OCI-LY3 (cell line): ENCODE measurements around the gene NEB.

Experiments used
- H2AFZ ChIP-seq: fragments of 200-600, 300-600 bp; shearing (Covaris generic); 2 replicates; pipeline ENCODE4 v1.6.0; 2014; ENCODE audit warnings: antibody characterized with exemption, low read depth, low read length
- H3K27ac ChIP-seq: fragments of 200-600, 300-600 bp; sonication (generic); 2 replicates; pipeline ENCODE4 v1.5.1; 2014; ENCODE audit warnings: mild to moderate bottlenecking, low read length, moderate library complexity, mixed read lengths
- H3K27me3 ChIP-seq: fragments of 200-600, 300-600 bp; sonication (generic); 2 replicates; pipeline ENCODE4 v1.6.1; 2014; ENCODE audit warnings: low read depth, low read length, mixed read lengths
- H3K36me3 ChIP-seq: fragments of 200-600, 300-600 bp; sonication (generic); replicated peaks from 2 replicates; pipeline ENCODE3; 2014; ENCODE audit warnings: low read depth, low read length, mixed read lengths
- H3K4me1 ChIP-seq: fragments of 300-600, 200-600 bp; sonication (generic); 2 replicates; pipeline ENCODE4 v1.6.1; 2014; ENCODE audit warnings: low read length, mixed read lengths
- H3K4me2 ChIP-seq: fragments of 200-600, 300-600 bp; sonication (generic); 2 replicates; pipeline ENCODE4 v1.6.1; 2014; ENCODE audit warnings: low read length, mixed read lengths
- H3K4me3 ChIP-seq: fragments of 300-600, 200-600 bp; sonication (generic); 2 replicates; pipeline ENCODE4 v1.5.1; 2014; ENCODE audit warnings: antibody characterized with exemption, mild to moderate bottlenecking, low read length, moderate library complexity
- H3K79me2 ChIP-seq: fragments of 300-600, 200-600 bp; shearing (Covaris generic); 2 replicates; pipeline ENCODE4 v1.6.1; 2014; ENCODE audit warnings: mild to moderate bottlenecking, low read length, mixed read lengths
- H3K9ac ChIP-seq: fragments of 300-600, 200-600 bp; shearing (Covaris generic); 2 replicates; pipeline ENCODE4 v1.6.0; 2014; ENCODE audit warnings: mild to moderate bottlenecking, low read length, moderate library complexity
- H3K9me3 ChIP-seq: fragments of 200-600, 300-600 bp; shearing (Covaris generic); 2 replicates; pipeline ENCODE4 v1.6.1; 2014; ENCODE audit warnings: low read length, mixed read lengths; ENCODE audit not compliant: insufficient read depth
- H4K20me1 ChIP-seq: fragments of 200-600, 300-600 bp; sonication (generic); 2 replicates; pipeline ENCODE4 v1.6.1; 2016; ENCODE audit warnings: low read length, mixed read lengths; ENCODE audit not compliant: insufficient read depth
- EZH2phosphoT487 ChIP-seq: fragments of 200-600 bp; shearing (Covaris generic); IDR thresholded peaks from 2 replicates; pipeline ENCODE4 v1.6.1; 2018; ENCODE audit warnings: antibody characterized with exemption, mixed run types, low read depth
- TF ChIP-seq, protein P1 (sequence below): fragments of 200-600, 300-600 bp; sonication (generic); IDR thresholded peaks from 2 replicates; pipeline ENCODE4 v1.5.1; 2014; ENCODE audit warnings: antibody characterized with exemption, low read length, low read depth

The NEB gene

DNA sequence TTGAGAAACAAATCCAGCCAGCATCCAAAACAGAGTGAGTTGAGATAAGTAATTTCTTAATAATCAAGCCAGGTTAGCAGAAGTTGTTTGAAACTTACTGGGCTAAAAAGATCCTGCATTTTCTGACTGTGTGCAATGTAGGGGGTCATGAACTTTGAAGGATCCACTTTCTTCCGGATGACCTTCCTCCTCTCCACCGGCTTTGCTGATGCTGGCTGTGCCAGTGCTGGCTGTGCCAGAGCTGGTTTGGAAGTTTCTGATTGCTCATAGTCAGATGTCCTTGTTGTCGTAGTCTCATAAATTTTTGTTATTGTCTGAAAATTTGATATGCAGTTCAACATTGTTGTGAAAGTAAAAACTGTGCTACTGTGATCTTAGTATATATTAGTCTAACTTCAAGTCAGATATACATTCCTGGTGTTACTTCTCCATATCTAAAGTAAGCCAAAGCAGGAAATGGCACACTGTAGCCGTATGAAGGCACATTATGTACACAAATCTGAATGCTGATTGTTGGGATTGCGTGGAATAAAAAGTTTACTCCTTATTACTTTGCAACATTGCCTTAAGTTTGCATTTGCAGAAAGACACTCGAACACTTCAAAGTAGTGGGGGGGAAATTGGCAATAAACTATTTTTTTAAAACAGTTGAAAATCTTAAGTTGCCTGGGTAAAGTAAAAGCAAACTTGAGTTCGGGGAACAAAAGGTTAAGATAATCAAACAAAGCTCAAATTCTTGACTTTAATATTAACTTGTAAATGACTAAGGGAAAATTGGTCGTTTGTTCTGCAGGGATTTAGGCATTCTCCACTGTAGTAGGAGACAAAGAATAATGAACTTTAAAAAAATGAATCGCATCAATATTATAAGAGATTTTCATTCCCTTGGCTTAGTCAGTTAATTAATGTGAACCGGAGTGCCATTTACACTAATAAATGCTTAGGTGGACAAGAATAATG is 6.4 kb downstream of the NEB start:
- no peaks in the 10 kb centered on the region for H4K20me1 ChIP-seq
- H3K9ac ChIP-seq: no peak overlapping the region
- H2AFZ ChIP-seq: no peak overlapping the region
- no peak for TF ChIP-seq EZH2phosphoT487
- TF ChIP-seq, protein P1, sequence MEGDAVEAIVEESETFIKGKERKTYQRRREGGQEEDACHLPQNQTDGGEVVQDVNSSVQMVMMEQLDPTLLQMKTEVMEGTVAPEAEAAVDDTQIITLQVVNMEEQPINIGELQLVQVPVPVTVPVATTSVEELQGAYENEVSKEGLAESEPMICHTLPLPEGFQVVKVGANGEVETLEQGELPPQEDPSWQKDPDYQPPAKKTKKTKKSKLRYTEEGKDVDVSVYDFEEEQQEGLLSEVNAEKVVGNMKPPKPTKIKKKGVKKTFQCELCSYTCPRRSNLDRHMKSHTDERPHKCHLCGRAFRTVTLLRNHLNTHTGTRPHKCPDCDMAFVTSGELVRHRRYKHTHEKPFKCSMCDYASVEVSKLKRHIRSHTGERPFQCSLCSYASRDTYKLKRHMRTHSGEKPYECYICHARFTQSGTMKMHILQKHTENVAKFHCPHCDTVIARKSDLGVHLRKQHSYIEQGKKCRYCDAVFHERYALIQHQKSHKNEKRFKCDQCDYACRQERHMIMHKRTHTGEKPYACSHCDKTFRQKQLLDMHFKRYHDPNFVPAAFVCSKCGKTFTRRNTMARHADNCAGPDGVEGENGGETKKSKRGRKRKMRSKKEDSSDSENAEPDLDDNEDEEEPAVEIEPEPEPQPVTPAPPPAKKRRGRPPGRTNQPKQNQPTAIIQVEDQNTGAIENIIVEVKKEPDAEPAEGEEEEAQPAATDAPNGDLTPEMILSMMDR: no peak
- no peaks in the 10 kb centered on the region for H3K36me3 ChIP-seq
- H3K4me1 ChIP-seq: peaks cover 11% of the 10 kb centered on the region
- no peaks in the 10 kb centered on the region for H3K79me2 ChIP-seq
- no peak overlapping the region for H3K4me2 ChIP-seq
- H3K27ac ChIP-seq: no peak overlapping the region
- H3K9me3 ChIP-seq: no peaks in the 10 kb centered on the region
- no peak overlapping the region for H3K4me3 ChIP-seq
- no peaks in the 10 kb centered on the region; the same call in 1 of the 2 replicates for H3K27me3 ChIP-seq

DNA sequence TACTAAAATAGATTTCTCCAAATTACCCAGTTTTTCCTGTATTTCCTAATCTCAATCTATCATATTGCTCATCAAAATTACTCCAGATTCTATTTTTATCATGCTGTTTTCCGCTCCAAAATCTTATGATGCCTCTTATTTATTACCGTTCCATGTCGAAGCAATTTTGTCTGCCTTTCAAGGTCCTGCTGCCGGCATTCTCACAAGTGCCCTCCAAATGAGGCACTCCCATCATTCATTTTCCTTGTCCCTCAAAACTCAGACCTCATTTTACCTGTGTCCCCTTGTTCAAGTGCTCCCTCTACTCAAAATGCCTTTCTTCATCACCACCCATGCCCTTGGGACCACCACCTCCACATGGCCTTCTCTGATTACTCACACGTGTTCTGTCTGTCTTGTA is 13.1 kb downstream of the NEB start:
- Histone ChIP-seq H2AFZ (no peak overlapping the region), H3K4me2 (no peak overlapping the region), H3K4me3 (no peak overlapping the region), H4K20me1 (no peaks in the 10 kb centered on the region), H3K79me2 (no peaks in the 10 kb centered on the region), H3K9ac (no peak overlapping the region), H3K4me1 (no peaks in the 10 kb centered on the region), H3K27ac (no peak overlapping the region), H3K27me3 (no peaks in the 10 kb centered on the region), H3K36me3 (no peaks in the 10 kb centered on the region), H3K9me3 (no peaks in the 10 kb centered on the region)
- TF ChIP-seq, protein P1: no peak
- TF ChIP-seq EZH2phosphoT487: no peak

DNA sequence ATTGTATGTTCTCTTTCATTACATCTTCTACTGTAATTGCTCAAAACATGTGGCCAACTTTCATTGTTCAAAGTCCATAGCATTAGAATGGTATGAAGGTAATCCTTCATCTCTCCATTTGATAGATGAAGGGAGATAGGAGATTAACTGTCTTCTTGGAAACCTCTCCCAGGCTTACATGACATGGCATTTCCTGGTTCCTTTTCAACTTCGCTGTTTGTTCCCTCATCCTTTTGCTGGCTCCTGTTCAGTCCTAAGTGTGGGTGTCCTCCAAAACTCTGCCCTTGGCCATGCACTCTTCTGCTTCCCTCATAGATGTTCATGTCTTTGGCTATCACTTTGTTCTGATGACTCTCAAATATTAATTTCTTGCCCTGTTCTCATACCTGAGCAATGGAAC is 13.8 kb downstream of the NEB start:
- H4K20me1 ChIP-seq: no peaks in the 10 kb centered on the region
- TF ChIP-seq EZH2phosphoT487: no peak
- TF ChIP-seq, protein P1: no peak
- H3K9ac ChIP-seq: no peak overlapping the region
- no peaks in the 10 kb centered on the region for H3K9me3 ChIP-seq
- H3K36me3 ChIP-seq: no peaks in the 10 kb centered on the region
- H3K27ac ChIP-seq: no peak overlapping the region
- H2AFZ ChIP-seq: no peak overlapping the region
- H3K79me2 ChIP-seq: no peaks in the 10 kb centered on the region
- H3K4me2 ChIP-seq: no peak overlapping the region
- no peaks in the 10 kb centered on the region for H3K27me3 ChIP-seq
- no peak overlapping the region for H3K4me3 ChIP-seq
- no peaks in the 10 kb centered on the region for H3K4me1 ChIP-seq

DNA sequence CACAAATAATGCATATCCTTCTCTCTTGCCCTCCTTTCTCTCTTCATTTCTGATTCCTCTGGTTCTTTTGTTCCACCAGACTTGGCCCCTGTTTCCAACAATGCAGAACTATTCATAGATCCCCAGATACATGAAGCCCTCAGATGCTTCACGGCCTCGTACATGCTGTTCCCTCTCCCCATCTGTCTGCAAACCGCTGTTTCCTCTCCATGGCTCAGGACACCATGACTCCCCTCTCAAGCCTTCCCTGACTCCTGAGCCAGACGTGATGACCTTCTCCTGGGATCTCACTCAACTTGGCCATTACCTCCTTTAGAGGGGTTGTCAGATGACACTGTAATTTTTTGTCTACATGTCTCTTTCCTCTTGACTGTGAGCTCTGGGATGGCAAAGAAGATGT is 15.5 kb downstream of the NEB start:
- Histone ChIP-seq H3K27me3 (no peaks in the 10 kb centered on the region), H3K36me3 (no peaks in the 10 kb centered on the region), H3K4me1 (no peaks in the 10 kb centered on the region), H3K27ac (no peak overlapping the region), H3K9me3 (no peaks in the 10 kb centered on the region), H3K9ac (no peak overlapping the region), H3K4me2 (no peak overlapping the region), H3K4me3 (no peak overlapping the region), H3K79me2 (no peaks in the 10 kb centered on the region), H2AFZ (no peak overlapping the region), H4K20me1 (no peaks in the 10 kb centered on the region)
- TF ChIP-seq, protein P1: no peak
- no peak for TF ChIP-seq EZH2phosphoT487
